Effector memory CD4-positive, alpha-beta T cell (primary cell): ENCODE measurements around the gene OSBP2.

ENCODE experiments used
- DNase-seq, 3 donors: peaks; one replicate each; pipeline ENCODE4 v3.0.0-alpha.2; 2020
- H3K27ac ChIP-seq: 2 replicates; pipeline ENCODE4 v1.7.0; 2013; ENCODE audit warnings: mild to moderate bottlenecking, low read length, moderate library complexity; ENCODE audit not compliant: insufficient read depth, poor library complexity, severe bottlenecking
- H3K27me3 ChIP-seq: replicated peaks from 2 replicates; pipeline ENCODE4 v1.7.0; 2013; ENCODE audit warnings: mild to moderate bottlenecking, low read length; ENCODE audit not compliant: insufficient read depth, control insufficient read depth, poor library complexity, severe bottlenecking
- H3K36me3 ChIP-seq: 2 replicates; pipeline ENCODE4 v1.7.0; 2013; ENCODE audit warnings: mild to moderate bottlenecking, low read length, moderate library complexity; ENCODE audit not compliant: control insufficient read depth, insufficient read depth
- H3K4me1 ChIP-seq: 2 replicates; pipeline ENCODE4 v1.7.0; 2013; ENCODE audit warnings: low read length, mild to moderate bottlenecking; ENCODE audit not compliant: control insufficient read depth, insufficient read depth, poor library complexity, severe bottlenecking
- H3K4me3 ChIP-seq: 2 replicates; pipeline ENCODE4 v1.7.0; 2013; ENCODE audit warnings: low read length, low read depth, mild to moderate bottlenecking; ENCODE audit not compliant: insufficient read depth, poor library complexity, severe bottlenecking
- H3K9me3 ChIP-seq: 2 replicates; pipeline ENCODE4 v1.7.0; 2013; ENCODE audit warnings: mild to moderate bottlenecking, low read length, moderate library complexity; ENCODE audit not compliant: control insufficient read depth

The OSBP2 gene

DNA sequence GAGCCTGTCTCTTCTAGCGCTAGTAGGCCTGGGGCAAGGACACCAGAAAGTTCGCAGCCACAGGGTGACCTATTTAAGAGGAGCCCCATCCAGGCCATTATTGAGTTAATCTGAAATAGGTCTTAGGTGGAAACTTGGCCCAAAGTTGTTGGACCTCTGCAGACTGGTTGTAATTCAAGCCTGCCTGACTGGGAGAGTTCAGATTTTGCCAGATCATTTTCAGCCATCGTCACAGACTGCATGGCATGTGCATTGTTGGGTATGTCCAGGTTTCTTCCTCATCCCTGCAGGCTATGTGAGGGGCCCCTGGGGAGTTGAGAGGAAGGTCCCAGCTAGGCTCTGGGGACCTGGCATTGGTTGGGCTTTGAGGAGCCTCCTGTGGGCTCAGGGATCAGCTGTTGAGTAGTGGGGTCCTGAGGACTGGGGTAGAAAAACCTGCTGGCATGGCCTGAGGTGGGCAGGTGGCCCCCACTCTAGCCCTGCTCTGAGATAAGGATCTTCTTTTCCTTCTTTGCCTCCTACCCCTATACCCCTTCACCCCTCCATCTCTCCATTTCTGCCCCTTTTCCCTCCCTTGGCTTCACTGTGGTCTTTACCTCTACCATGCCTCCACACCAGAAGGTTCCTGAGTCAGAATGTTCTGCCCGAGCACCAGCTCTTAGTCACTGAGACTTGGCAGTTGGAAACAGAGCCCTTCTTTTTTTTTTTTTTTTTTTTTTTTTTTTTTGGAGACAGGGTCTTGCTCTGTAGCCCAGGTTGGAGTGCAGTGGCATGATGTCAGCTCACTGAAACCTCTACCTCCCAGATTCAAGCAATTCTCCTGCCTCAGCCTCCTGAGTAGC, 161.2 kb downstream of the OSBP2 start:
- Histone ChIP-seq H3K4me3 (no peak overlapping the region), H3K9me3 (no peaks in the 10 kb centered on the region), H3K4me1 (no peaks in the 10 kb centered on the region), H3K36me3 (no peaks in the 10 kb centered on the region), H3K27ac (no peak overlapping the region), H3K27me3 (no peaks in the 10 kb centered on the region)
- no peak for DNase-seq

DNA sequence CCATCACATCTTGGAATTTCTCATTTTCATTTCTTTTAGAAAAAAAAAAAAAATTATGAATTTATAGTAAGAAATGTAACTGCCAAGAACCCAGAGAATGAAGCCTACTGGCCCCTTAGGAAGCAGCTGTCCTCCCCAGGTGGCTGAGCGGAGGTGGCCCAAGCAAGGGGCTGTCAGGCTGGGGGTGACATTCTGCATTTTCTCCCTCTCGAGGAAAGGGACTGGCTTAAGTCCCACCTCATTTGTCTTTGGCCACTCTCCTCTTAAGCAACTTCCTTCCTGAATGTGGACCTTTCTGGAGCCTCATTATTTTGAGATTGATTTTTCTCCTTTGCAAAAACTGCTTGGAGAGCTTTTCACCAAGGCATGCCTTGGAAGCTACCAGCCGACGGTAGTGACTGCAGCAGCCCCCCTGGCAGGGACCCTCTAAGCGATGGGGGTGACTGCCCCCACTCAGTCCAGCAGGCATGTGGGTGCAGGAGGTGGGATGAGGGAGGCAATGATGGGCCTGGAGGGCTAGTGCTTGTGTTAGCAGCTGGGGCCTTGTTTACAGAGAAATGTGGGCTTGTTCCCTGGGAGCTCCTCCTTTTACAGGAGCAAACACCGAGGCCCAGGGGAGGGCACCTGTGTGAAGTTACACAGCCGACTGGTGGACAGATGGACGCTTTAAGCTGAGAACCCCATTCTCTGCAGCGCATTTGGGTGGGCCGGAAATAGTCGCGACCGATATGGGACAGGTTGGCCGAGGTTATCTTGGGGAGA, 162.2 kb downstream of the OSBP2 start:
- Histone ChIP-seq H3K4me1 (no peaks in the 10 kb centered on the region), H3K4me3 (no peak overlapping the region), H3K27me3 (no peaks in the 10 kb centered on the region), H3K36me3 (no peaks in the 10 kb centered on the region), H3K27ac (no peak overlapping the region), H3K9me3 (no peaks in the 10 kb centered on the region)
- DNase-seq, result no peak

DNA sequence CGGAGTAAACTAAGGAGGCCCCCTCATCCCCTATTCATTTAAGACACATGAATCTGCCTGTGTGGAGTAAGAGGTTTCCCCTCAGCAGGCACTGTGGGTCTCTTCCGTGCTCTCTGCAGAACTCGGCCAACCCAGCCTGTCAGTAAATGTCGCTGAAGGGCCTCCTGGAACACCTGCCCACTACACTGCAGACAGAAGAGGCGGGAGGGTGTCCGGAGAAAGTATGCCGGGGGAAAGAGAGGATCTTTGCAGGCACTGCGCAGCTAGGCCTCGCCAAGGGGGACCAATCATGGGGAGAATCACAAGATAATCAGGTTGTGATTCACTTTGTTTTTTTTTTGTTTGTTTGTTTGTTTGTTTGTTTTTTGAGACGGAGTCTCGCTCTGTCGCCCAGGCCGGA, 163.1 kb downstream of the OSBP2 start:
- H3K9me3 ChIP-seq, result no peaks in the 10 kb centered on the region
- no peaks in the 10 kb centered on the region for H3K36me3 ChIP-seq
- no peak overlapping the region for H3K27ac ChIP-seq
- DNase-seq, result no peak
- no peaks in the 10 kb centered on the region for H3K4me1 ChIP-seq
- H3K27me3 ChIP-seq, result no peaks in the 10 kb centered on the region
- no peak overlapping the region for H3K4me3 ChIP-seq

GRCh38 chr22:30858976-30859713, 164.5 kb downstream of the OSBP2 start:
- Histone ChIP-seq H3K27me3 (no peaks in the 10 kb centered on the region), H3K36me3 (no peaks in the 10 kb centered on the region), H3K27ac (no peak overlapping the region), H3K9me3 (no peaks in the 10 kb centered on the region), H3K4me3 (no peak overlapping the region), H3K4me1 (no peaks in the 10 kb centered on the region)
- no peak for DNase-seq

GRCh38 chr22:30859714-30860095, 165.0 kb downstream of the OSBP2 start:
- no peak for DNase-seq
- H3K27ac ChIP-seq, result no peak overlapping the region

GRCh38 chr22:30860176-30861105, 165.8 kb downstream of the OSBP2 start:
- Histone ChIP-seq H3K27ac (no peak overlapping the region), H3K27me3 (no peaks in the 10 kb centered on the region), H3K4me1 (no peaks in the 10 kb centered on the region), H3K4me3 (no peak overlapping the region), H3K36me3 (no peaks in the 10 kb centered on the region), H3K9me3 (no peaks in the 10 kb centered on the region)
- no peak for DNase-seq

More at GRCh38 chr22:30859714-30860095, 165.0 kb downstream of the OSBP2 start:
- Histone ChIP-seq H3K4me1 (no peaks in the 10 kb centered on the region), H3K36me3 (no peaks in the 10 kb centered on the region), H3K4me3 (no peak overlapping the region), H3K27me3 (no peaks in the 10 kb centered on the region), H3K9me3 (no peaks in the 10 kb centered on the region)

DNA sequence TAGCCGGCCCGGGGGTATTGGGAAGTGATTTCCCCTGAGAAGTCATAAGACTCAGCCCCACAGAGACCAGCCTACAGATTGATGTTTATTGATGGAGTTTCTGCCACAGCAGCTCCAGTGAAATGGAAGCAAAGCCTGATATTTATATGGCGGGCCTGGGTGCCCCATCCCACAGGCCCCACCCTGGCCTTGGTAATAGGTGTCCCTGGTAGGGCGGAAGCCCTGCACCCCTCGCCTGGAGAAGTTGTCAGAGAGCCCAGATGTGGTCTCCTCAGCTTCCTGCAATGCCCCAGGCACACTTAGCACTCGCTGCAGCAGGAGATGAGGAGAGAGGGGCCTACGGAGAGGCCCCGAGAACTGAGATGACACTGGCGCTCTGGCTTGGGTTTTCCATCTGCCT, 166.5 kb downstream of the OSBP2 start:
- H3K36me3 ChIP-seq, result no peaks in the 10 kb centered on the region
- no peak for DNase-seq

DNA sequence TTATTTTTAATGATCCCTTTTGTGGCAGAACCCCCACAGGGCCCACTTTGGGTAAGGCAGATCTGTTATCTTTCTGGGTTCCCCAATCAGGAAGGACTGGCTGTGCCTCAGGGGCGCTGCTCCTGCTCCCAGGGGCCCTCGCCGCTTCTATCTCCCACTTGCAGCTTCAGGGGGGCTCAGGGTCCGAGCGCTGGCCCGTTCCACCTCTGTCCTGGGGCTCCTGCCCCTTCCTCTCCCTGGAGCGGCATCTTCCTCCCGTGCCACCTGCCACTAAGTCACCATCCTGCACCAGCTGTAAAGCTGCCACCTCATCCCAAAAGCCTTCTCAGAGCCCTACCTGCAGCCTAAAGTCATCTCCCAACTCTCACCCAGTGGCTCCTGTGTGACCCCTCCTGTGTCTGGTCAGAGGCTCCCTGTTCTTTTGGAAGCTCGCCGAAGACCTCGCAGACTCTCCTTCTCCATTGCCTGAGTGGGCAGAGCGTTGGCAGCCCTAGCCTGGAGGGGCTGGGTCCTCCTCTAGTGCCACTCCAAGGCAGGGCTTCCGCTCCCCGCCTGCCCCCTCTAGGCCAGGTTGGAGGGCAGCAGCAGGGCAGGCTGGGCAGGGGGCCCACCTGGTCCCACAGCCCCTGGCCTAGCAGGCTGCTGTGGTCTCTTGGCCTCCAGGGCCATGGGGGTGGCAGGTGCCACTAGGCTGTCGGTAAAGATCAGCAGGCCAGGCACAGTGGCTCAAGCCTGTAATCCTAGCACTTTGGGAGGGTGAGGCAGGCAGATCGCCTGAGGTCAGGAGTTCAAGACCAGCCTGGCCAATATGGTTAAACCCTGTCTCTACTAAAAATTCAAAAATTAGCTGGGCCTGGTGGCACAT, 167.2 kb downstream of the OSBP2 start:
- no peaks in the 10 kb centered on the region for H3K27me3 ChIP-seq
- no peaks in the 10 kb centered on the region for H3K9me3 ChIP-seq
- no peak overlapping the region for H3K4me3 ChIP-seq
- DNase-seq, result no peak
- no peaks in the 10 kb centered on the region for H3K4me1 ChIP-seq
- no peak overlapping the region for H3K27ac ChIP-seq
- H3K36me3 ChIP-seq, result no peaks in the 10 kb centered on the region

More for the DNA sequence above, 166.5 kb downstream of the OSBP2 start:
- no peaks in the 10 kb centered on the region for H3K27me3 ChIP-seq
- no peaks in the 10 kb centered on the region for H3K9me3 ChIP-seq
- no peaks in the 10 kb centered on the region for H3K4me1 ChIP-seq
- no peak overlapping the region for H3K4me3 ChIP-seq
- H3K27ac ChIP-seq, result no peak overlapping the region
